KMS-11 (cell line): Measurements from ENCODE around the gene G2E3.

Experiments used
- H2AFZ ChIP-seq: fragments of 200-600 bp; sonication (generic); 2 replicates; pipeline ENCODE4 v1.6.1; 2016; ENCODE audit warnings: antibody characterized with exemption, mixed run types, low read depth
- H3K27ac ChIP-seq: fragments of 200-600 bp; sonication (generic); 2 replicates; pipeline ENCODE4 v1.6.1; 2016; ENCODE audit warnings: mild to moderate bottlenecking, mixed run types
- H3K27me3 ChIP-seq: fragments of 200-600 bp; sonication (generic); 2 replicates; pipeline ENCODE4 v1.6.1; 2017; ENCODE audit warnings: mild to moderate bottlenecking, low read depth, mixed run types, moderate library complexity; ENCODE audit not compliant: insufficient read depth
- H3K36me3 ChIP-seq: fragments of 200-600 bp; sonication (generic); 2 replicates; pipeline ENCODE4 v1.6.1; 2017; ENCODE audit warnings: mild to moderate bottlenecking, mixed run types; ENCODE audit not compliant: insufficient read depth
- H3K4me1 ChIP-seq: fragments of 200-600 bp; sonication (generic); 2 replicates; pipeline ENCODE4 v1.6.1; 2016; ENCODE audit warnings: mild to moderate bottlenecking, low read depth, mixed run types; ENCODE audit not compliant: poor library complexity, severe bottlenecking
- H3K4me2 ChIP-seq: fragments of 200-600 bp; sonication (generic); 2 replicates; pipeline ENCODE4 v1.7.0; 2016; ENCODE audit warnings: mild to moderate bottlenecking, mixed run types
- H3K4me3 ChIP-seq: fragments of 200-600 bp; sonication (generic); IDR thresholded peaks from 2 replicates; pipeline ENCODE4 v1.6.1; 2017; ENCODE audit warnings: low read depth, low read length, mixed read lengths; ENCODE audit not compliant: insufficient read depth
- H3K79me2 ChIP-seq: fragments of 200-600 bp; sonication (generic); 2 replicates; pipeline ENCODE4 v1.6.1; 2016; ENCODE audit warnings: low read depth, mixed run types; ENCODE audit not compliant: insufficient read depth
- H3K9ac ChIP-seq: fragments of 200-600 bp; sonication (generic); 2 replicates; pipeline ENCODE4 v1.6.1; 2016; ENCODE audit warnings: mild to moderate bottlenecking, mixed run types
- H4K20me1 ChIP-seq: fragments of 200-600 bp; sonication (generic); 2 replicates; pipeline ENCODE4 v1.6.1; 2016; ENCODE audit warnings: mild to moderate bottlenecking, mixed run types; ENCODE audit not compliant: insufficient read depth
- TF ChIP-seq, protein P1 (sequence below): fragments of 200-600 bp; sonication (generic); conservative IDR thresholded peaks from 2 replicates; pipeline ENCODE4 v1.6.1; 2017; ENCODE audit warnings: low read depth, mild to moderate bottlenecking, antibody characterized with exemption, low read length, moderate library complexity, mixed read lengths

G2E3 gene

GRCh38 chr14:30585204-30585603, 26.2 kb downstream of the G2E3 start:
- H3K27ac ChIP-seq = no peak overlapping the region
- no peak overlapping the region for H3K9ac ChIP-seq
- no peaks in the 10 kb centered on the region for H3K36me3 ChIP-seq
- H4K20me1 ChIP-seq = no peaks in the 10 kb centered on the region
- H3K4me1 ChIP-seq = no peaks in the 10 kb centered on the region
- peaks cover 35% of the 10 kb centered on the region; the same call in 1 of the 2 replicates for H3K79me2 ChIP-seq
- H2AFZ ChIP-seq = no peak overlapping the region
- no peaks in the 10 kb centered on the region for H3K27me3 ChIP-seq
- no peak overlapping the region for H3K4me3 ChIP-seq
- TF ChIP-seq, protein P1, sequence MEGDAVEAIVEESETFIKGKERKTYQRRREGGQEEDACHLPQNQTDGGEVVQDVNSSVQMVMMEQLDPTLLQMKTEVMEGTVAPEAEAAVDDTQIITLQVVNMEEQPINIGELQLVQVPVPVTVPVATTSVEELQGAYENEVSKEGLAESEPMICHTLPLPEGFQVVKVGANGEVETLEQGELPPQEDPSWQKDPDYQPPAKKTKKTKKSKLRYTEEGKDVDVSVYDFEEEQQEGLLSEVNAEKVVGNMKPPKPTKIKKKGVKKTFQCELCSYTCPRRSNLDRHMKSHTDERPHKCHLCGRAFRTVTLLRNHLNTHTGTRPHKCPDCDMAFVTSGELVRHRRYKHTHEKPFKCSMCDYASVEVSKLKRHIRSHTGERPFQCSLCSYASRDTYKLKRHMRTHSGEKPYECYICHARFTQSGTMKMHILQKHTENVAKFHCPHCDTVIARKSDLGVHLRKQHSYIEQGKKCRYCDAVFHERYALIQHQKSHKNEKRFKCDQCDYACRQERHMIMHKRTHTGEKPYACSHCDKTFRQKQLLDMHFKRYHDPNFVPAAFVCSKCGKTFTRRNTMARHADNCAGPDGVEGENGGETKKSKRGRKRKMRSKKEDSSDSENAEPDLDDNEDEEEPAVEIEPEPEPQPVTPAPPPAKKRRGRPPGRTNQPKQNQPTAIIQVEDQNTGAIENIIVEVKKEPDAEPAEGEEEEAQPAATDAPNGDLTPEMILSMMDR = no peak
- H3K4me2 ChIP-seq = no peak overlapping the region

GRCh38 chr14:30587141-30587540, 28.2 kb downstream of the G2E3 start:
- no peak overlapping the region for H3K9ac ChIP-seq
- H3K4me2 ChIP-seq = no peak overlapping the region
- H3K36me3 ChIP-seq = no peaks in the 10 kb centered on the region
- no peak overlapping the region for H3K4me3 ChIP-seq
- no peak overlapping the region for H3K27ac ChIP-seq
- H3K4me1 ChIP-seq = no peaks in the 10 kb centered on the region
- TF ChIP-seq, protein P1 = no peak
- H4K20me1 ChIP-seq = no peaks in the 10 kb centered on the region
- H3K27me3 ChIP-seq = no peaks in the 10 kb centered on the region
- peaks cover 19% of the 10 kb centered on the region; the same call in 1 of the 2 replicates for H3K79me2 ChIP-seq
- no peak overlapping the region for H2AFZ ChIP-seq

- Histone ChIP-seq H3K79me2 (peaks cover 9% of the 10 kb centered on the region; the same call in 1 of the 2 replicates), H3K36me3 (no peaks in the 10 kb centered on the region), H3K4me3 (no peak overlapping the region), H3K27me3 (no peaks in the 10 kb centered on the region), H3K9ac (no peak overlapping the region), H3K4me1 (no peaks in the 10 kb centered on the region), H3K27ac (no peak overlapping the region), H4K20me1 (no peaks in the 10 kb centered on the region), H2AFZ (no peak overlapping the region), H3K4me2 (no peak overlapping the region)
- TF ChIP-seq, protein P1 = no peak
These were observed 29.9 kb downstream of the G2E3 start for GRCh38 chr14:30588873-30589272.

- Histone ChIP-seq H3K36me3 (no peaks in the 10 kb centered on the region), H3K9ac (no peak overlapping the region), H3K27ac (no peak overlapping the region)
These were observed 38.0 kb downstream of the G2E3 start for GRCh38 chr14:30596935-30597334.

More at GRCh38 chr14:30596935-30597334, 38.0 kb downstream of the G2E3 start:
- Histone ChIP-seq H3K79me2 (no peaks in the 10 kb centered on the region), H3K4me2 (no peak overlapping the region), H2AFZ (no peak overlapping the region), H4K20me1 (no peaks in the 10 kb centered on the region), H3K4me3 (no peak overlapping the region), H3K27me3 (no peaks in the 10 kb centered on the region), H3K4me1 (no peaks in the 10 kb centered on the region)
- TF ChIP-seq, protein P1 = no peak
